ENCODE results near the gene CHN2.

DNA sequence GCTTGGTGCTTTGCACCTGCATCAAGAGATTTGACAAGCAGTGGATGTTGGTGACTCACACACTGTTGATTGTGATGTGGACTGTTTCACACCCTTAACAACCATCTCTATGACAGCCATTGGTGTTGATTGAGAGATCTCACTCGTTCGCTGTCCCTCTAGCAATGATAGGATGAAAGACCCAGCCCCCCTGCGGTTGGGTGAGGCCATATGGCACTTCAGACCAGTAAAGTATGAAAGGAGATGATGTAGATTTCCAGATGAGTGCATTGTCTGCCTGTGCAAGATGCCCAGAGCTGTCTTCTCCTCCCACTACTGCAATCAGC, 230.4 kb downstream of the CHN2 start:
- TF ChIP-seq, protein P1, sequence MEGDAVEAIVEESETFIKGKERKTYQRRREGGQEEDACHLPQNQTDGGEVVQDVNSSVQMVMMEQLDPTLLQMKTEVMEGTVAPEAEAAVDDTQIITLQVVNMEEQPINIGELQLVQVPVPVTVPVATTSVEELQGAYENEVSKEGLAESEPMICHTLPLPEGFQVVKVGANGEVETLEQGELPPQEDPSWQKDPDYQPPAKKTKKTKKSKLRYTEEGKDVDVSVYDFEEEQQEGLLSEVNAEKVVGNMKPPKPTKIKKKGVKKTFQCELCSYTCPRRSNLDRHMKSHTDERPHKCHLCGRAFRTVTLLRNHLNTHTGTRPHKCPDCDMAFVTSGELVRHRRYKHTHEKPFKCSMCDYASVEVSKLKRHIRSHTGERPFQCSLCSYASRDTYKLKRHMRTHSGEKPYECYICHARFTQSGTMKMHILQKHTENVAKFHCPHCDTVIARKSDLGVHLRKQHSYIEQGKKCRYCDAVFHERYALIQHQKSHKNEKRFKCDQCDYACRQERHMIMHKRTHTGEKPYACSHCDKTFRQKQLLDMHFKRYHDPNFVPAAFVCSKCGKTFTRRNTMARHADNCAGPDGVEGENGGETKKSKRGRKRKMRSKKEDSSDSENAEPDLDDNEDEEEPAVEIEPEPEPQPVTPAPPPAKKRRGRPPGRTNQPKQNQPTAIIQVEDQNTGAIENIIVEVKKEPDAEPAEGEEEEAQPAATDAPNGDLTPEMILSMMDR (IDR thresholded peaks at IDR 0.05), result no peak
- TF ChIP-seq POLR2A (IDR thresholded peaks at IDR 0.05) (no peak), EP300 (IDR thresholded peaks at IDR 0.05) (no peak), POLR2AphosphoS5 (IDR thresholded peaks at IDR 0.05) (no peak)

Data from upper lobe of left lung (tissue), 4 donors.